Heart right ventricle (tissue), 16 donors: ENCODE measurements around the gene PPP1R26. TPM values are rescaled to one million over a fixed set of nuclear protein-coding genes. Genes with fewer than 3 reads are reported as not detected.

Experiments
- ATAC-seq, 8 donors: fragments of 200-7000 bp; cut with Tn5 transposase; one replicate each; pipeline ENCODE4 v1.9.1; 2020; ENCODE audit warnings: mild to moderate bottlenecking in 8 of 8, moderate library complexity in 8 of 8, moderate number of reproducible peaks in 1 of 8
- DNase-seq, 2 donors: peaks; one replicate each; pipeline ENCODE4 v3.0.0-alpha.2; 2020
- H3K27ac ChIP-seq, 10 donors: fragments of 200-600 bp; sonication (generic) in 2 of 10; one replicate each; pipeline versions ENCODE4 v1.5.0 to v1.8.0; 2020 to 2022; ENCODE audit warnings: mild to moderate bottlenecking in 3 of 10
- H3K27me3 ChIP-seq, 7 donors: fragments of 200-600 bp; one replicate each; pipeline ENCODE4 v1.8.0; 2021 to 2022; ENCODE audit warnings: mild to moderate bottlenecking in 2 of 7
- H3K36me3 ChIP-seq, 9 donors: fragments of 200-600 bp; sonication (generic) in 1 of 9; one replicate each; pipeline versions ENCODE4 v1.5.0 to v1.8.0; 2020 to 2022; ENCODE audit warnings: mild to moderate bottlenecking in 2 of 9
- H3K4me1 ChIP-seq, 9 donors: fragments of 200-600 bp; sonication (generic) in 1 of 9; one replicate each; pipeline versions ENCODE4 v1.5.0 to v1.8.0; 2020 to 2022; ENCODE audit warnings: mild to moderate bottlenecking in 4 of 9
- H3K4me3 ChIP-seq, 10 donors: fragments of 200-600 bp; sonication (generic) in 2 of 10; one replicate each; pipeline versions ENCODE4 v1.5.0 to v1.8.0; 2020 to 2022; ENCODE audit warnings: mild to moderate bottlenecking in 7 of 10, moderate library complexity in 2 of 10
- H3K9me3 ChIP-seq, 11 donors: fragments of 200-600 bp in 10 of 11; sonication (generic) in 2 of 11; one replicate each; pipeline versions ENCODE4 v1.5.0 to v1.8.0; 2013 to 2022; ENCODE audit warnings: mild to moderate bottlenecking in 2 of 11, control low read depth in 1 of 11, moderate library complexity in 1 of 11
- WGBS, 2 donors: extraction: QIAGEN DNeasy Blood & Tissue Kit; methylation state at CpG; one replicate each; pipeline ENCODE4 v1.1.7; 2013; ENCODE audit warnings: inconsistent platforms in 1 of 2; 5-methylcytosine and 5-hydroxymethylcytosine counted together
- intact Hi-C, 10 donors: fragments of 100-400 bp; cut with DNase I; formaldehyde crosslinking; loops; one replicate each; pipeline versions ENCODE4 v1.11.1 to v1.14.2; 2022
- polyA plus RNA-seq, 2 donors: library from polyadenylated mRNA; stranded (reverse); fragments of 200-250 nt; gene quantifications; one replicate each; pipeline ENCODE4 v1.2.3, GENCODE V29; 2013
- total RNA-seq, 10 donors: library from RNA; stranded (reverse); fragmentation: NEBNext Ultra II Directional in 3 of 10; extraction: Animal tissue kit (Norgen Biotek cat#: 25700) in 3 of 10; gene quantifications; one replicate each; pipeline versions ENCODE4 v1.2.1 to v1.2.4, GENCODE V29; 2021 to 2023
- TF ChIP-seq, protein P1 (sequence below), 9 donors: fragments of 200-600 bp; sonication (generic) in 2 of 9; IDR thresholded peaks; one replicate each; pipeline versions ENCODE4 v1.5.0 to v1.8.0; 2021 to 2022; ENCODE audit warnings: antibody characterized with exemption in 9 of 9, mild to moderate bottlenecking in 5 of 9, moderate library complexity in 1 of 9
- donor health status: Arrhythmogenic right ventricular cardiomyopathy.
- donor health status: ischemic (EF 13 %, LVEDD 7.1; RV severe dilation, severe dysfunction).
- donor health status: healthy with polysubstance abuse.
- donor health status: DM: no; HTN: yes; CAD: no.
- donor health status: DM: no; HTN: no; CAD: no.
- donor health status: ischemic (EF 25% LVEDD 6.9; RV normal size, moderate dysfunction).
- donor health status: ischemic (EF 25% LVEDD 5.7; RV mildly dilated, moderate dysfunction).
- donor health status: healthy.
- donor health status: DM: yes; HTN: yes; CAD: no.
- donor health status: Ischemic cardiomyopathy.
- donor health status: ischemic (EF 35%, LVEDD 5.7; RV mildly dilated, moderate dysfunction).
- donor health status: nonischemic (EF 11% LVEDD 7.7; RV severe dilation, severe dysfunction).
- donor health status: DM: yes; HTN: yes; CAD: no.
- donor health status: PGD.
- donor health status: ischemic (EF 29% LVEDD 5.4; RV normal size, mild dysfunction).
- donor health status: nonischemic (EF 23%, LVEDD 6.1; RV moderate dilation, normal function).

PPP1R26 gene
- total and polyA plus RNA-seq, 12 donors, result 7.5 to 26.7 (median 20.6) TPM

GRCh38 chr9:135521608-135522095 lies 42.1 kb downstream of the PPP1R26 start:
- intact Hi-C loops, result no loop called here

GRCh38 chr9:135522137-135522877 lies 42.7 kb downstream of the PPP1R26 start:
- 69 to 73% methylated on average over 16 of the region's 16 CpGs for WGBS, 2 donors

More at GRCh38 chr9:135521608-135522095, 42.1 kb downstream of the PPP1R26 start:
- Histone ChIP-seq H3K9me3 (no peaks in the 10 kb centered on the region), H3K36me3 (no peaks in the 10 kb centered on the region), H3K27ac (no peak overlapping the region), H3K27me3 (peaks cover 0 to 31% (median 23%) of the 10 kb centered on the region in 7 donors), H3K4me3 (no peak overlapping the region), H3K4me1 (no peaks in the 10 kb centered on the region)
- TF ChIP-seq, protein P1, sequence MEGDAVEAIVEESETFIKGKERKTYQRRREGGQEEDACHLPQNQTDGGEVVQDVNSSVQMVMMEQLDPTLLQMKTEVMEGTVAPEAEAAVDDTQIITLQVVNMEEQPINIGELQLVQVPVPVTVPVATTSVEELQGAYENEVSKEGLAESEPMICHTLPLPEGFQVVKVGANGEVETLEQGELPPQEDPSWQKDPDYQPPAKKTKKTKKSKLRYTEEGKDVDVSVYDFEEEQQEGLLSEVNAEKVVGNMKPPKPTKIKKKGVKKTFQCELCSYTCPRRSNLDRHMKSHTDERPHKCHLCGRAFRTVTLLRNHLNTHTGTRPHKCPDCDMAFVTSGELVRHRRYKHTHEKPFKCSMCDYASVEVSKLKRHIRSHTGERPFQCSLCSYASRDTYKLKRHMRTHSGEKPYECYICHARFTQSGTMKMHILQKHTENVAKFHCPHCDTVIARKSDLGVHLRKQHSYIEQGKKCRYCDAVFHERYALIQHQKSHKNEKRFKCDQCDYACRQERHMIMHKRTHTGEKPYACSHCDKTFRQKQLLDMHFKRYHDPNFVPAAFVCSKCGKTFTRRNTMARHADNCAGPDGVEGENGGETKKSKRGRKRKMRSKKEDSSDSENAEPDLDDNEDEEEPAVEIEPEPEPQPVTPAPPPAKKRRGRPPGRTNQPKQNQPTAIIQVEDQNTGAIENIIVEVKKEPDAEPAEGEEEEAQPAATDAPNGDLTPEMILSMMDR (IDR thresholded peaks at IDR 0.05), result no peak
- DNase-seq, result no peak
- ATAC-seq, result no peak
- 80 to 84% methylated on average over 9 to 10 of the region's 11 CpGs for WGBS, 2 donors

GRCh38 chr9:135522931-135523330 lies 43.3 kb downstream of the PPP1R26 start:
- TF ChIP-seq, protein P1 (IDR thresholded peaks at IDR 0.05), result no peak
- intact Hi-C loops, result no loop called here
- ATAC-seq (no peak), DNase-seq (no peak)
- Histone ChIP-seq H3K4me3 (no peak overlapping the region), H3K36me3 (no peaks in the 10 kb centered on the region), H3K4me1 (no peaks in the 10 kb centered on the region), H3K9me3 (no peaks in the 10 kb centered on the region), H3K27me3 (peaks cover 0 to 36% (median 23%) of the 10 kb centered on the region in 7 donors), H3K27ac (no peak overlapping the region)
- WGBS, 2 donors, result 66 to 69% methylated on average over 17 of the region's 17 CpGs

More at GRCh38 chr9:135522137-135522877, 42.7 kb downstream of the PPP1R26 start:
- H3K27me3 ChIP-seq, result peaks cover 0 to 35% (median 23%) of the 10 kb centered on the region in 7 donors
- DNase-seq (no peak), ATAC-seq (no peak)
- H3K36me3 ChIP-seq, result no peaks in the 10 kb centered on the region
- H3K4me1 ChIP-seq, result no peaks in the 10 kb centered on the region
- no peak overlapping the region for H3K27ac ChIP-seq
- intact Hi-C loops, result no loop called here
- TF ChIP-seq, protein P1 (IDR thresholded peaks at IDR 0.05), result no peak
- H3K4me3 ChIP-seq, result no peak overlapping the region
- no peaks in the 10 kb centered on the region for H3K9me3 ChIP-seq

GRCh38 chr9:135523521-135524129 lies 44.0 kb downstream of the PPP1R26 start:
- H3K27me3 ChIP-seq, result peaks cover 0 to 36% (median 23%) of the 10 kb centered on the region in 7 donors
- no peak overlapping the region for H3K4me3 ChIP-seq
- H3K36me3 ChIP-seq, result no peaks in the 10 kb centered on the region
- H3K27ac ChIP-seq, result no peak overlapping the region
- DNase-seq (no peak), ATAC-seq (no peak)
- WGBS, 2 donors, result 64 to 67% methylated on average over 20 to 21 of the region's 21 CpGs
- TF ChIP-seq, protein P1 (IDR thresholded peaks at IDR 0.05), result no peak
- intact Hi-C loops, result no loop called here
- H3K4me1 ChIP-seq, result no peaks in the 10 kb centered on the region
- H3K9me3 ChIP-seq, result no peaks in the 10 kb centered on the region
